Keratinocyte (primary cell): ENCODE data around the gene HINFP. TPM values are rescaled to one million over a fixed set of nuclear protein-coding genes. Genes with fewer than 3 reads are reported as not detected.

Experiments used
- DNase-seq: peaks from one replicate; pipeline ENCODE4 v3.0.0-alpha.2; 2011; ENCODE audit warnings: low read depth, missing footprints, low spot score
- FAIRE-seq: peaks from 2 replicates; lab custom pipeline; 2011; peaks lifted over from hg19 to GRCh38; lab: Jason Lieb, UNC
- H2AFZ ChIP-seq: 2 replicates; pipeline ENCODE4 v1.6.0; 2012; ENCODE audit warnings: low read length, control low read depth, inconsistent platforms; ENCODE audit not compliant: control insufficient read depth
- H3K27ac ChIP-seq: 2 replicates; pipeline ENCODE4 v1.5.1; 2011; ENCODE audit warnings: low read length; ENCODE audit not compliant: control insufficient read depth, insufficient read depth
- H3K27me3 ChIP-seq: 3 replicates; pipeline ENCODE4 v1.6.0; 2011; ENCODE audit warnings: low read length; ENCODE audit not compliant: control insufficient read depth, insufficient read depth; ENCODE audit errors: extremely low read depth
- H3K36me3 ChIP-seq, 2 experiments: 2 replicates in 1 of 2; 3 replicates in 1 of 2; pipeline ENCODE4 v1.5.1; 2011; ENCODE audit warnings: low read length in 2 of 2, mild to moderate bottlenecking in 1 of 2; ENCODE audit not compliant: control insufficient read depth in 2 of 2, insufficient read depth in 2 of 2; ENCODE audit errors: extremely low read depth in 1 of 2
- H3K4me1 ChIP-seq: 3 replicates; pipeline ENCODE4 v1.5.1; 2011; ENCODE audit warnings: low read length; ENCODE audit not compliant: control insufficient read depth, insufficient read depth; ENCODE audit errors: extremely low read depth
- H3K4me2 ChIP-seq: 3 replicates; pipeline ENCODE4 v1.6.0; 2011; ENCODE audit warnings: low read depth, low read length; ENCODE audit not compliant: control insufficient read depth, insufficient read depth; ENCODE audit errors: extremely low read depth
- H3K4me3 ChIP-seq, 3 experiments: fragments of 200-600 bp in 1 of 3; sonication (generic) in 1 of 3; 2 replicates in 2 of 3; 3 replicates in 1 of 3; pipeline ENCODE4 v1.5.1; 2011 to 2016; ENCODE audit warnings: low read length in 3 of 3, mild to moderate bottlenecking in 3 of 3, control low read depth in 2 of 3, inconsistent platforms in 1 of 3, low read depth in 1 of 3, mixed read lengths in 1 of 3, mixed run types in 1 of 3, moderate library complexity in 1 of 3; ENCODE audit not compliant: control insufficient read depth in 2 of 3, insufficient read depth in 2 of 3; ENCODE audit errors: extremely low read depth in 1 of 3
- H3K79me2 ChIP-seq: 2 replicates; pipeline ENCODE4 v1.6.0; 2012; ENCODE audit warnings: low read length; ENCODE audit not compliant: control insufficient read depth, insufficient read depth
- H3K9ac ChIP-seq: 3 replicates; pipeline ENCODE4 v1.6.0; 2011; ENCODE audit warnings: low read length; ENCODE audit not compliant: control insufficient read depth, insufficient read depth; ENCODE audit errors: extremely low read depth
- H3K9me1 ChIP-seq: 3 replicates; pipeline ENCODE4 v1.6.0; 2011; ENCODE audit warnings: low read length; ENCODE audit not compliant: control insufficient read depth, insufficient read depth; ENCODE audit errors: extremely low read depth
- H3K9me3 ChIP-seq: 2 replicates; pipeline ENCODE4 v1.5.1; 2012; ENCODE audit warnings: low read depth, low read length; ENCODE audit not compliant: control insufficient read depth
- H4K20me1 ChIP-seq: 3 replicates; pipeline ENCODE4 v1.6.0; 2011; ENCODE audit warnings: low read length; ENCODE audit not compliant: control insufficient read depth, insufficient read depth; ENCODE audit errors: extremely low read depth
- EZH2 ChIP-seq: IDR thresholded peaks from one replicate; pipeline ENCODE4 v1.6.1; 2012; ENCODE audit warnings: inconsistent platforms, mild to moderate bottlenecking, low read length, moderate library complexity
- dilution Hi-C: fragments of 300-500 bp; cut with MboI; formaldehyde crosslinking; loops from one replicate; pipeline ENCODE4 v1.7.0; 2020; ENCODE audit warnings: low sequenced_read_pairs; ENCODE audit not compliant: extremely low pct_ligation_motif_present
- polyA plus RNA-seq, 5 experiments: library from polyadenylated mRNA; depleted of rRNA in 3 of 5; stranded (reverse) in 3 of 5; stranded (forward) in 1 of 5; unstranded in 1 of 5; fragments of >200 nt; gene quantifications; 1 replicate in 1 of 5; 2 replicates in 3 of 5; 3 replicates in 1 of 5; pipeline versions ENCODE4 v1.2.1 to v1.2.3, GENCODE V29; 2011 to 2012; ENCODE audit warnings: missing spikeins in 2 of 5, low read depth in 1 of 5, low replicate concordance in 1 of 5
- TF ChIP-seq, protein P1 (sequence below), 3 experiments: IDR thresholded peaks in 1 of 3; conservative IDR thresholded peaks in 1 of 3; optimal IDR thresholded peaks in 1 of 3; 2 replicates in 2 of 3; 3 replicates in 1 of 3; pipeline versions ENCODE3 to v1.5.1; 2011; ENCODE audit warnings: low read length in 3 of 3, mild to moderate bottlenecking in 3 of 3, moderate library complexity in 2 of 3, control low read depth in 1 of 3, inconsistent platforms in 1 of 3; ENCODE audit not compliant: insufficient read depth in 2 of 3; ENCODE audit errors: extremely low read depth in 1 of 3

The HINFP gene
- polyA plus RNA-seq, 1 donor (not counting 4 experiments of a cell fraction or from before 2014, with no cell fraction given), result 15.6 TPM

GRCh38 chr11:119152043-119152442, 30.7 kb downstream of the HINFP start:
- TF ChIP-seq, protein P1, sequence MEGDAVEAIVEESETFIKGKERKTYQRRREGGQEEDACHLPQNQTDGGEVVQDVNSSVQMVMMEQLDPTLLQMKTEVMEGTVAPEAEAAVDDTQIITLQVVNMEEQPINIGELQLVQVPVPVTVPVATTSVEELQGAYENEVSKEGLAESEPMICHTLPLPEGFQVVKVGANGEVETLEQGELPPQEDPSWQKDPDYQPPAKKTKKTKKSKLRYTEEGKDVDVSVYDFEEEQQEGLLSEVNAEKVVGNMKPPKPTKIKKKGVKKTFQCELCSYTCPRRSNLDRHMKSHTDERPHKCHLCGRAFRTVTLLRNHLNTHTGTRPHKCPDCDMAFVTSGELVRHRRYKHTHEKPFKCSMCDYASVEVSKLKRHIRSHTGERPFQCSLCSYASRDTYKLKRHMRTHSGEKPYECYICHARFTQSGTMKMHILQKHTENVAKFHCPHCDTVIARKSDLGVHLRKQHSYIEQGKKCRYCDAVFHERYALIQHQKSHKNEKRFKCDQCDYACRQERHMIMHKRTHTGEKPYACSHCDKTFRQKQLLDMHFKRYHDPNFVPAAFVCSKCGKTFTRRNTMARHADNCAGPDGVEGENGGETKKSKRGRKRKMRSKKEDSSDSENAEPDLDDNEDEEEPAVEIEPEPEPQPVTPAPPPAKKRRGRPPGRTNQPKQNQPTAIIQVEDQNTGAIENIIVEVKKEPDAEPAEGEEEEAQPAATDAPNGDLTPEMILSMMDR (optimal IDR thresholded peaks at IDR 0.05 in 1 of 3, IDR thresholded peaks at IDR 0.05 in 1 of 3, conservative IDR thresholded peaks at IDR 0.05 in 1 of 3; ENCODE audit: extremely low read depth in 1 of 3, insufficient read depth in 2 of 3, low read length in 3 of 3), result no peak
- TF ChIP-seq EZH2, result no peak
- no peak overlapping the region for H3K27ac ChIP-seq
- no peaks in the 10 kb centered on the region for H3K79me2 ChIP-seq
- H3K27me3 ChIP-seq, result peaks cover 31% of the 10 kb centered on the region
- H3K4me2 ChIP-seq, result no peak overlapping the region
- no peak for FAIRE-seq
- no peak overlapping the region for H3K4me3 ChIP-seq
- dilution Hi-C loops, result no loop called here
- H3K9me1 ChIP-seq, result no peaks in the 10 kb centered on the region
- H3K36me3 ChIP-seq, result no peaks in the 10 kb centered on the region
- H3K9ac ChIP-seq, result no peak overlapping the region
- H3K9me3 ChIP-seq, result no peaks in the 10 kb centered on the region
- H2AFZ ChIP-seq, result no peak overlapping the region
- peaks cover 9% of the 10 kb centered on the region for H3K4me1 ChIP-seq
- H4K20me1 ChIP-seq, result no peaks in the 10 kb centered on the region
- no peak for DNase-seq

- H2AFZ ChIP-seq, result no peak overlapping the region
- H3K27me3 ChIP-seq, result peaks cover 31% of the 10 kb centered on the region
- no peaks in the 10 kb centered on the region for H3K9me3 ChIP-seq
- dilution Hi-C loops, result no loop called here
- TF ChIP-seq EZH2, result no peak
- TF ChIP-seq, protein P1 (optimal IDR thresholded peaks at IDR 0.05 in 1 of 3, IDR thresholded peaks at IDR 0.05 in 1 of 3, conservative IDR thresholded peaks at IDR 0.05 in 1 of 3; ENCODE audit: extremely low read depth in 1 of 3, insufficient read depth in 2 of 3, low read length in 3 of 3), result no peak
- H3K9me1 ChIP-seq, result no peaks in the 10 kb centered on the region
- FAIRE-seq (no peak), DNase-seq (no peak)
- no peaks in the 10 kb centered on the region for H4K20me1 ChIP-seq
- no peaks in the 10 kb centered on the region for H3K36me3 ChIP-seq
- H3K27ac ChIP-seq, result no peak overlapping the region
- H3K4me1 ChIP-seq, result peaks cover 9% of the 10 kb centered on the region
- H3K9ac ChIP-seq, result no peak overlapping the region
- no peak overlapping the region for H3K4me2 ChIP-seq
- H3K4me3 ChIP-seq, result no peak overlapping the region
- H3K79me2 ChIP-seq, result no peaks in the 10 kb centered on the region
These were observed 31.2 kb downstream of the HINFP start for GRCh38 chr11:119152604-119153003.
